ENCODE measurements around the gene F12. TPM values are rescaled to one million over a fixed set of nuclear protein-coding genes. Genes with fewer than 3 reads are reported as not detected.
A peak's percentile ranks its signal among the peaks of the same experiment; 100 is the strongest.
"Not testable (repeated sequence)": the region's sequence is repeated elsewhere in the genome, so short reads cannot be mapped to it uniquely, and the experiment has no call there.

The F12 gene
- total RNA-seq, 1 experiment from 2014 or later = 12.8 TPM

DNA sequence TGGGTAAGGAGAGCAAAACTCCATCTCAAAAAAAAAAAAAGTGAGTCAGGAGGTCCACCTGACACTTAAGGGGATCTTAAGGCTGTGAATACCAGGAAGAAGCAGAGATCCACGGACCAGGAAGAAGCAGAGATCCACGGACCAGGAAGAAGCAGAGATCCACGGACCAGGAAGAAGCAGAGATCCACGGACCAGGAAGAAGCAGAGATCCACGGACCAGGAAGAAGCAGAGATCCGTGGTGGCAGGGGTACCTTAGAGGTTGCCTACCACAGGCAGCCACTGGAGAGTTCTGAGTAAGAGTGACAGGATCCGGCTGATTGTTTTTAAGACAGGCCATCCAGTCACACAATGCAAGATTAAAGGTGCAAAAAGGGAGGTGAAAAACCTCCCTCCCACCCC, 11.1 kb upstream of the F12 start:
- not testable (repeated sequence) for DNase-seq (ENCODE audit: extremely low read depth, low read depth)

DNA sequence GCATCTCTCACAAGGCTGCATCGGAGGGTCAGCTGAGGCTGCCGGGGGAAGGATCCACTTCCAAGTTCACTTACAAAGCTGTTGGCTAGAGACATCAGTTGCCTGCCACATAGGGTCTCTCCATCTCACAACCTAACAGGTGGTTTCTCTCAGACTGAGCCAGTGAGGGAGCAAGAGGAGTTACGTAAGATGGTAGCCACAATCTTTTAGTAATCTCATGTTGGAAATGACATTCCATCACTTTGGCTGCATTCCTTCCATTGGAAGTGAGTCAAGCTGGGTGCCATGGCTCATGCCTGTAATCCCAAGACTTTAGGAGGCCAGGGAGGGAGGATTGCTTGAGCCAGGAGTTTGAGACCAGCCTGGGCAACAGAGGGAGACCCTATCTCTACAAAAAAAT, 9.7 kb upstream of the F12 start:
- no peak for DNase-seq (ENCODE audit: extremely low read depth, low read depth)

DNA sequence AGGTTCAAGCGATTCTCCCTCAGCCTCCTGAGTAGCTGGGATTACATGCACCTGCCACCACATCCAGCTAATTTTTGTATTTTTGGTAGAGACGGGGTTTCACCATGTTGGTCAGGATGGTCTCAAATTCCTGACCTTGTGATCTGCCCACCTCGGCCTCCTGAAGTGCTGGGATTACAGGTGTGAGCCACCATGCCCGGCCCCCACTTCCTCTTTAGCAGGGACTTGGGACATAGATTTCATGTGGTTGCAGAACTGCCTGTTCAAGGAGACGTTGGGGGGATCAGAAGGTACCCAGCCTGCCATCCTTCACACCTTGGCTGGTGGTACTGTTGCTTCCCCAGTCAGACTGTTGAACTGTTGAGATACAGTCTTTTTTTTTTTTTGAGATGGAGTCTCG, 7.7 kb upstream of the F12 start:
- DNase-seq (ENCODE audit: extremely low read depth, low read depth) = not testable (repeated sequence)

DNA sequence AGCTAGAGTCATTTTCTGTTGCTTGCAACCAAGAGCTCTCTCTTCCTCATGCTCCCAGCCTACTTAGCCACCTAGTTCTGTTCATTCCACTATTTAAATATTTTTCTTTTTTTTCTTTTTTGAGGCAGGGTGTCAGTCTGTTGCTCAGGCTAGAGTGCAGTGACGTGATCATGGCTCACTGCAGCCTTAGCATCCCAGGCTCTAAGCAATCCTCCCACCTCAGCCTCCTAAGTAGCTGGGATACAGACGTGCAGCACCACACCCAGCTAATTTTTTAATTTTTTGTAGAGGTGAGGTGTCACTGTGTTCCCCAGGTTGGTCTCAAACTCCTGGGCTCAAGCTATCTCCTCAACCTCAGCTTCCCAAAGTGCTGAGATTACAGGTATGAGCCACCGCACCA, 5.1 kb upstream of the F12 start:
- no peak for DNase-seq (ENCODE audit: extremely low read depth, low read depth)

DNA sequence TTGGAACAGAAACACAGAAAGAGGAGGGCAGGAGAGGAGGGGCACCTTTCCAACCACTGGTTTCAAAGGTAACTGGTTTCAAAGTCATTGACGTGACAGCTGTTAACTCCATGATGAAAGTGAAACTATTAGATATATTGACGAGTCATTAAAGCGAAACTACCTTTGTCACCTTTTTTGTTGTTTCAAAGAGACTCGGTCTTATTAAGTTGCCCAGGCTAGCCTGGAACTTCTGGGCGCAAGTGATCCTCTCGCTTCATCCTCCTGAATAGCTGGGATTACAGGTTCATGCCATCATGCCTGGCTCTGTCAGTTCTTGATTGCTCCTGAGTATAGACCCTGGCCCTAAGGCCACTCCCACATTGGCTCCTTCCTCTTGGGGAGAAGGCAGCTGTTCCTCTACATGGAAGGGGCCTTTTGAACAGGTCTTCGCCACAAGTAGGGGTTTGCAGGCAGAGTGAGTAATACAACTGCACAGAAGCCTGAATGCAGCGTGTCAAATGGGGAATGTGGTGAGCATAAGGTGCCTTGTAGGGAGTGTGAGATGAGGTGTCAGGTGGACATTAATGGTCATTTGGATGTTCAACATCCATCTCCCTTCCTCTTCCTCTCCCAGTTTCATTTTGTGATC, 3.4 kb upstream of the F12 start:
- DNase-seq (ENCODE audit: extremely low read depth, low read depth) = no peak

DNA sequence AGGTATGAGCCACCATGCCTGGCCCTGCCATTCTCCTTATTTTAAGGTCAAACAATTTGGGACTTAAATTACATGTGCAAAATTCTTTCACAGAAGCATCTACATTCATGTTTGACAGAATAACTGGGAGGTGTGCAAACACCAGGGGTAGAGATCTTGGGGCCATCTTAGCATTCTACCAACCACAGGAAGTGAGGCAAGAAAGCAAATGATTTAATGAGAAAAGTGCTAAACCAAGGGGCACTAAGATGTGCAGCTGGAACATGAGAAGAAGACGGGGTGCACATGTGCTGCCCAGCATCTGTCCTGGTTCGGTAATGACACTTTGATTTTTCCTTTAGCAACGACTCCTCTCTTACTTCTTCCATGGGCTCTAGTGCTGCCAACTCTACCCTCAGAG, 1.2 kb upstream of the F12 start:
- DNase-seq (ENCODE audit: extremely low read depth, low read depth) = no peak

DNA sequence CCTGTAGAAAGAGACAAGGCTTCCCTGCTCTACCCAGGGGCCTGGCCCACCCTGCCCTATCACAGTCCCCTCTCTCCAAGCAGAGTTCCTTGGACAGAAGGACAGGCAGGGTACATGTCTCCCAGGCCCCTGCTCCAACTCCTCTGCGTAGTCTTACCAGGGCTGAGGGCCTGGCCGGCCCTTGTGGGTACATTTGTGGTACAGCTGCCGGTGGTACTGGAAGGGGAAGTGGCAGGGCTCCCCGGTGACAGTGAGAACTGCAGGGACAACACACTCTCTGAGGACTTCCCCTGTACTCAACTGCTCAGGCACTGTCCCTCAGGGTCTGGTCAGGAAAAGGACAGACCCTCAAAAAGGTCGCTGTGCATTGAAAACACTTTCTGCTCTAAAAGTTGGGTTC, 3.6 kb downstream of the F12 start:
- DNase-seq (ENCODE audit: extremely low read depth, low read depth) = no peak

DNA sequence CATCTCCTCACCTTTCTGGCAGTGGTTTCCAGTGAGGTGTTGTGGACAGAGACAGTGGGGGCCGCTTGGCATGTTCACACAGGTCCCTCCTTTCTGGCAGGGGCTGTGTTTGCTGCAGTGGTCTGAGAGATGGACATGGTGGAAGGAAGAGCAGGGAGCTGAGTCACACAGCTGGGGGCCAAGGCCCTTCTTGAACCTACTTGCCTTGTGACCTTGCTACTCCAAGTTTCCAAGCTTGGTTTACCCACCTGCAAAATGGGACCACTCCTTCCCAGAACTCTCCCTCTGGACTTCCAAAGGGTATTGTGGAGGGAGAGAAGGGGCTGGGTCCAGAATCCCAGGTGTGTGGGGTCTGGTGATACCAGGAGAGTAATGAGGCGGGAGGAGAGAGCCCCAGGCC, 4.1 kb downstream of the F12 start:
- DNase-seq (ENCODE audit: extremely low read depth, low read depth) = no peak

DNA sequence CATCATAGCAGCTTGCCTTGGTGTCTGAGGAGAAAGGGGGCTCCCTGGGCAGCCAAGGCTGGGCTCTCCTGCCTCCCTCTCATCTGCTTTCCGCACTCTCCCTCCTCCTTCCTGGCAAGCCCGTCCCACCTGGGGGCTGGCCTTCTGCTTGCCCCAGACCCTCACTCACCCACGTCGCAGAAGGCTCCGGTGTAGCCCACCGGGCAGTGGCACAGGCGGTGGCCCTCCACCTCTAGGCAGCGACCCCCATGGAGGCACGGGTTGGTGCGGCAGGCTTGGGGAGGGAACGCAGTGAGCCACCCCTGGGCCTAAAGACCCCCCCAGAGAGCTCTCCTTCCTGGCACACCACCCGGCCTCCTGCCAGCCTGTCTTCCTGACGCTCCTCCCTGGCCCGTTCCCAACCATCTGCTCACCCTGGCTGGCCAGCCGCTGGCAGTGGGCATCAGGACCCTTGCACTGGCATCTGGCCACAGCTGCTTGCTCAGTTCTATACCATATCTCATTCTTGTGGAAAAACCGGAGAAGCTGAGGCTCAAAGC, 4.7 kb downstream of the F12 start:
- no peak for DNase-seq (ENCODE audit: extremely low read depth, low read depth)

DNA sequence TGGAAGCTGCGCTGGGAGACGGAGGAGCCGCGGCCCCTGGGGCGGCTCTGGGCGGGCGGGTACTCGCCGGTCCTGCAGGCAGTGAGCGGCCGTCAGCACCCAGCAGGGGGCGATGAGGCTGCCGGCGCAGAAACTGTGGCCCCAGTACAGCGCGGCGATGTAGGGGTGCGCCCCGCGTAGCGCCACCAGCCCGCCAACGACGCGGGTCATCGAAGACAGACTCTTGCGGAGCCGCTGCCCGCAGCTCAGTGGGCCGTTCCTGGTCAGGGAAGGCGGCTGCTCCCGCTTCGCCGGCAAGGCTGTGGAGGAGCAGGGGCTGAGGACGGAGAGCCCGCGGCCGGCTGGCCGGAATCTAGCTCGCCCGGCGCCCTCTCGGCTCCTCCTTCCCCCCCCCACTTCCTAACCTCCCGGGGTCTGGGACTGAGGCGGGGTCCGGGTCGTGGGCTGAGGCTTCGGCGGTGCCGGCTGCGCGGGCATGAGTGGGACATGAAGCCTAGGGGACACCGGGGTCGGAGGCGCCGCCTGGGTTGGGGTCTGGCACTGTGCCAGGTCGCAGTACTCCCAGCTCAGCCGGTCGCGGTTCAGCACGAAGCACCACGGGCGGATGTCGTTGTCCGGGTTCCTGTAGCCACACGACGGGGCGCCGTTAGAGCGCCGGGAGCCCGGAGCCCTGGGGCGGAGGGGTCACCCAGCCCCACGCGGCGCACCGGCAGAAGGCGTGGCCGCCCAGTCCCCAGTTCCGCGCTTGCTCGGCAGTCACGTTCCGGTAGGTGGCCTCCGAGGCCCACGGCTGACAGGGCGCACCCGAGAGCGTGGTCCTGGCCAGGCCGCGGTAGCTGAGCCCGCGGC, 5.3 kb downstream of the F12 start:
- DNase-seq (ENCODE audit: extremely low read depth, low read depth) = peak; percentile 86

DNA sequence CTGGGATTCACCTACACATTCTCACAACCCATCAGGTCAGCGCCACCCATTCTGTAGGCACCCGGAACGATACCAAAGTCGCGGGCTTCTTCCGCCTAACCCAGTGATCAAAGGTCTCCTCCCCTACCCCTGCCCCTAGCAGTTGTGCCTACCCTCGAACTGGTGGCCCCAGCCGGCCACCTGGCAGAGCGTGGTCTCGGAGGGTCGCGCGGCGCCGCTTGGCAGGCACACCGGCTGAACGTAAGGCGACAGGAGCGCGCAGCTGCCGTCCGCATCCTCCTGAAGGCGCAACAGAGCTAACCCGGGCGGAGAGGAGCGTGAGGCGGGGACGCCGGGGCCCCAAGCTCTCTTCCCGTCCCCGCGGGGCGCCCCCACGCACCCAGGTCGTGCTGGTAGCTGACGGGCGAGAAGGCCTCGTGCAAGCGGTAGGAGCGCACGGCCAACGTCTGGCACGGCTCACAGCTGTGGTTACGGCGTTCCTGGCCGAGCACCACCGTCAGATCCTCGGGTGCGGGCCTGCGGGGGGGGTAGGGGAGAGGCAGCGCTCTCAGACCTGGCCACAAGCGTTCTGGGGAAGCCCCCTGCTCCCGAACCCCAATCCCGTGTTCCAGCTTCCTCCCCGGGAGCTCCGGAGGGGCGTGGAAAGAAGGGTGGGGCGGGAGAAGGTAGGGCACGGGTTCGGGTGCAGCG, 6.1 kb downstream of the F12 start:
- no peak for DNase-seq (ENCODE audit: extremely low read depth, low read depth)

DNA sequence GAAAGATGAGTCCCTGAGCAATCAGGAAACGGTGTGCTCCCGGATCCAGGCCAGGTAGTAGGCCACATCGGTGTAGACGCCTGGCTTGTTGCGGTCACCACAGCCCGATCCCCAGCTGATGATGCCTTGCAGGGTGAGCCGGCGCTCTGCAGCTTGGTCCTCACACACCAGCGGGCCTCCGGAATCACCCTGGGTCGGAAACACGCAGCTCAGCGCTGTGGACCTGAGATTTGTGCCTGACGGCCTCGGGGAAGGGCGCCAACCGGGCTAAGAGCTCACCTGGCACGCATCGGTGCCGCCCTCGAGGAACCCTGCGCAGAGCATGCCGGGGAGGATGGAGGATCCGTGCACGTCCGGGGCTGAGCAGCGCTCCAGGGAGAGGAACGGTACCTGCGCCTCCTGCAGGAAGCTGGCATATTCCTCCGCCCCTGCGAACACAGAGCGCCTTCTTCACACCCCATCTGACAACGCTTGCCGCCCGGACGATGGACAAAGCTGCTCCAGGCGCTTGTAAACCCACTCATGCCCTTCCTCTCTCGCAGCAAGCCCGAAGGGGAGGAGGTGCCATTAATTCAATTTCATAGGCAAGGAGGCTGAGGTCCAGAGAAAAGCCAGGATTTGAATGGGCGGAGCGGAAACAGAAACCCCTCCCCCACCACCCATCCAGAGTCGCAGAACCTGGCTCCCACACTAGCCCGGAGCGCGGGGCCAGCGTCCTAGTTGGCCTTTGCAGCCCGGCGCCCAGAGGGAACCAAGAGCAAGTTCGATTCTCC, 6.9 kb downstream of the F12 start:
- peak; percentile 79 for DNase-seq (ENCODE audit: extremely low read depth, low read depth)

DNA sequence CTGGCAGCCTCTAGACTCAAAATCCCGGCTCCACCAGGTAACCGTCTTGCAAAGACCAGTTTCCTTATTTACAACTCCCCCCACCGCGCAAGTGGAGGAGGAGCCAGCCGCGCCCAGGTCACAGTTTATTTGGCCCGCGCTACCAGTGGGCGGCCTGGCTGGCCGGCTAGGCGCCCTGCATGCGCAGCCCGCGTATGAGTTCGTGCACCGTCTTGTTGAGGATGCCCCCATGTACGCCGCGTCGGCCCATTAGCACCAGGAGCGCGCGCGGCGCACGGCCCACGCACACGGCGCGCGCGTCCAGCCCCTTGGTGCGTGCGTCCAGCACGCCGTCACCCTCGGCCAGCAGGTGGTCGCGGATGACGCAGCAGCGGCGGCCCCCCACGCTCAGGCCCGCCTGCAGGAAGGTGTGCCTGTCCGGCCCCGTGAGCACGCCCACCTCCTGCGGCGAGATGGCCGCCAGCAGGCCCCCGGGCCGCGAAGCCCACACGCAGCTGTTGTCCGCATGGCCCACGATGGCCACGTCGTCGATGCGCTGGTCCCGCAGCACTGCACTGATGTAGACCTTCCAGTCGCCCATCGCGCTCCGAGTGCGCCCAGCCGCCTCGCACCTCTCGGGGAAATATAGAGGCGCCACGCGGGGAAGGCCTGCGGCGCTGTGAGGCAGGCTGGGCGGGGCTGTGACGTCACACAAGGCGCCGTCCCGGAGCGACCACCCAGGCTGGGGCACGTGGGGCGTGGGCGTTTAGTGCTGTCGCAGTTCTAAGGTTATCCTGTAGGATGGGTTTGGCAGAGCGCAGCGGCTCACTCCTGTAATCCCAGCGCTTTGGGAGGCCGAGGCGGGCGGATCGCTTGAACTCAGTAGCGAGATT, 9.1 kb downstream of the F12 start, which contains the start of gene PFN3:
PFN3 (minus strand) TSS at position 665 of the 872 bp plus-strand sequence; CDS start at position 580, 85 bp downstream.
- no peak for DNase-seq (ENCODE audit: extremely low read depth, low read depth)

DNA sequence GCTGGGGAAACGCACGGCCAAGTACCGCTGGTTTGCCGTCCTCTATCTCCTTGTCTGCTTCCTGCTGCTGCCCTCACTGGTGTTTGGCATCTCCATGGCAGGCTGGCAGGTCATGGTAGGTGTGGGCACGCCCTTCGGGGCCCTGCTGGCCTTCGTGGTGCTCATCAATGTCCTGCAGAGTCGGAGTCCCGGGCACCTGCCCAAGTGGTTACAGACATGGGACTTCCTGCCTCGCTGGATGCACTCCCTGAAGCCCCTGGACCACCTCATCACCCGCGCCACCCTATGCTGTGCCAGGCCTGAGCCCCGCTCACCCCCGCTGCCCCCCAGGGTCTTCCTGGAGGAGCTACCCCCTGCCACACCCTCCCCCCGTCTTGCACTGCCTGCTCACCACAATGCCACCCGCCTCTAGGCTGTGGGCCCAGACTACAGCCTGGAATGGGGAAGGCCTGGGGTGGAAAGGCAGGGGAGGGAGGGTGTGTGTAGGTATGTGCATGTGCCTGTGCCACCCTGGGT, 11.4 kb downstream of the F12 start:
- DNase-seq (ENCODE audit: extremely low read depth, low read depth) = no peak

DNA sequence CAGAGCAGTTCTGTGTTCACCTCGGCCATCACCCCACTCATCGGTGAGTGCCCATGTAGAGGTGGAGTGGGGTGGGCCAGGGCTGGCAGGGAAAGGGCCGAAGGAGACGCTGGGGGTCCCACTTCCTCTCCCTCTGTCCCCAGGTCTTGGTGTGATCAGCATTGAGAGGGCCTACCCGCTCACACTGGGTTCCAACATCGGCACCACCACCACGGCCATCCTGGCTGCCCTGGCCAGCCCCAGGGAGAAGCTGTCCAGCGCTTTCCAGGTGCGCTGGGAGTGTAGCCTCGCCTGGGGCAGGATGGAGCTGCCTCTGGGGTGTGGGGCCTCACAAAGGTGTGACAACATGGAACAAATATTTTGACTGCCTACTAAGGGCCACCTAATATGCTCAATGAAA, 12.6 kb downstream of the F12 start:
- DNase-seq (ENCODE audit: extremely low read depth, low read depth) = no peak

DNA sequence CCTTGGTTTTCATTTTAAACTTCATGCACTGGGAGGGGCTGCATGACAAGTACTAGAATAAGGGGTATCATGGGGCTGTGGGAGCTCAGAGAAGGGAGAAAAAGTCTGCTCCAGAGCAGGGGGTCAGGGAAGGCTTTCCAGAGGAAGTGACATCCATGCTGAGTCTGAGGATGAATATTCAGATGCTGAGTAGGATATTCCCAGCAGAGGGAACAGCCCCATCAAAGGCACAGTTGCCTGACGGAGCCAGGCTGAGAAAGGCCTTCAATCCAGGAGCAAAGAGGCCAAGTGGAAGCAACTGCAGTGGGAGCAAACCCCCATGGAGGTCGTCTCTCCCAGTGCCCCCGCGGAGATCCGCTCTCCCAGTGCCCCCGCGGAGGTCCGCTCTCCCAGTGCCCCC, 13.3 kb downstream of the F12 start:
- no peak for DNase-seq (ENCODE audit: extremely low read depth, low read depth)

DNA sequence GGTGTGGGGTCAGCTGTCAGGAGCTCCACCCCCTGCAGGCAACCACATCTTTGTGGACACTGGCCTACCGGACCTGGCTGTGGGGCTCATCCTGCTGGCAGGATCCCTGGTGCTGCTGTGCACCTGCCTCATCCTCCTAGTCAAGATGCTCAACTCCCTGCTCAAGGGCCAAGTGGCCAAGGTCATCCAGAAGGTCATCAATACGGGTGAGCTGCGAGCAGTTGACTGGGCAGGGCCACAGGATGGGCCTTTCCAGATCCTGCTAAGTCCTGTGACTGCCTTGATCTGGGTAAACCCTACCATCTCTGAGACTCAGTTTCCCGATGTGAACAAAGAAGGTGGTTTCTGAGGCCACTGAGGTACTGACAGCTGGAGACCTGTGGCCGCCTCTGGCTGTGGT, 15.4 kb downstream of the F12 start:
- no peak for DNase-seq (ENCODE audit: extremely low read depth, low read depth)

DNA sequence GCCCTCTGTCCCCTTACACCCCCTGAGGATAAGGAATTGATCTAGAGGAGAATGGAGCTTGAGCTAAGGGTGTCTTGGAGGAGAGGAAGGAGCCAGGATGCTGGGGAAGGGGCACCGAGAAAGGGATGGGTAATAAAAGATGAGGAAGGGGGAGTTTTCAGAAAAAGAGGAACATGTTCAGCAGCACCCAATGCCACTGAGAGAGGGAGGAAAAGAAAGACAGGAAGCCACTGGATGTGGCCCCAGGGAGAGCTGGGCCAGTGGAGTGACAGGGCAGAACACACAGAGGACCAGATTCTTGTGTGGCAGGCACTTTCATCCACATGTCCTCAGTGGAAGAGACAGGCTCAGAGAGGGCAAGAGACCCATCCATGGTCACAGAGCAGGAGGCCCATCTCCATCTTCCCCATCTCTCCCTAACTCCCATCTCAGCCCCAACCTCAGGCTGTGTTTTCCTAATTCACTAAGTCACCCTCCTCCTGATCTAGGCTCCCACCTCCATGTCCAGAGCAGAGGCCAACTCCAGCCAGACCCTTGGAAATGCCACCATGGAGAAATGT, 16.1 kb downstream of the F12 start:
- DNase-seq (ENCODE audit: extremely low read depth, low read depth) = no peak

DNA sequence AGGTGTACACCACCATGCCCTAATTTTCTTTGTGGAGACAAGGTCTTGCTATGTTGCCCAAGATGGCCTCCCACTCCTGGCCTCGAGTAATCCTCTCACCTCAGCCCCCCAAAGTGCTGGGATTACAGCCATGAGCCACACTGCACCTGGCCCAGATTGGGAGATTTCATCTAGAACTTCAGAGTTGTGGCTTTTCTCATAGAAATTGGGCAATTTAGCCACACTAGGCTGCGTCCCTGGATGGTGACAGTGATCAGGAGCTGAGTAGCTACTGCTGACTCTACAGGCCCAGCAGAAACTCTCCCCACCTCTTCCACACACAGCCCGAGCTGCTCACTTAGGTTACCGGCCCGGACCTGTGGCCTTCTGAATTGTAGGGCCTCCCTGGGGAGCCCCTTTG, 16.6 kb downstream of the F12 start:
- DNase-seq (ENCODE audit: extremely low read depth, low read depth) = no peak
